Measurements from ENCODE around the gene DENND4A. TPM values are rescaled to one million over a fixed set of nuclear protein-coding genes. Genes with fewer than 3 reads are reported as not detected.

The DENND4A gene
- total RNA-seq, 4 donors from 2014 or later: 27.1 to 75.3 (median 52.8) TPM

DNA sequence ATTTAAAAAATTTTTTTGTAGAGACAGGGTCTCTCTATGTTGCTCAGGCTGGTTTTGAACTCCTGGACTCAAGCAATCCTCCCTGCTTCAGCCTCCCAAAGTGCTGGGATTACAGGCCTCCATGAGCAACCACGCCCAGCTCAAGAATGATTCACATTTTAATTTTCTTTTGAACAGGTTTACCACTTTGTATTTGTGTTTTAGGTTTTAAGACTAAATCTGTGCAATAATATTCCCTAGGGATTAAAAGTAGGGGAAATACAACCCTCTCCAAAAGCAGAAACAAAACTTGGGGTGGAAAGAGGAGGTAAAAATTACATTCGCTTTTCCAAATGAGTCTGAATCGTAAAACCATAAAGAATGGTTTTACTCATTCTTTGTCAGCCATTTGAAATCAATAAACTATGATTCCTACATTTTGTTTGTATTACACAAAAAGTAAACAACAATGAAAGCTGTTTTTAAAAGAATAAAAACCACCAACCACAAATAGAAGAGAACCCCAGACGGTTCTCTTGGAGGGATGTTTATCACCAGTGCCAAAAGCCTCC, 132.5 kb downstream of the DENND4A start:
- no peaks in the 10 kb centered on the region for H3K36me3 ChIP-seq
- no peak for DNase-seq
- H3K4me3 ChIP-seq: no peak overlapping the region
- no peak overlapping the region for H3K27ac ChIP-seq
- H3K9me3 ChIP-seq: no peaks in the 10 kb centered on the region
- intact Hi-C loops (cut with DNase I; ENCODE audit: low total_unique reads): no loop called here
- H3K4me1 ChIP-seq: no peaks in the 10 kb centered on the region
- no peaks in the 10 kb centered on the region for H3K27me3 ChIP-seq
- TF ChIP-seq POLR2A (IDR thresholded peaks at IDR 0.05): no peak
- no peak for TF ChIP-seq CTCF (IDR thresholded peaks at IDR 0.05)

DNA sequence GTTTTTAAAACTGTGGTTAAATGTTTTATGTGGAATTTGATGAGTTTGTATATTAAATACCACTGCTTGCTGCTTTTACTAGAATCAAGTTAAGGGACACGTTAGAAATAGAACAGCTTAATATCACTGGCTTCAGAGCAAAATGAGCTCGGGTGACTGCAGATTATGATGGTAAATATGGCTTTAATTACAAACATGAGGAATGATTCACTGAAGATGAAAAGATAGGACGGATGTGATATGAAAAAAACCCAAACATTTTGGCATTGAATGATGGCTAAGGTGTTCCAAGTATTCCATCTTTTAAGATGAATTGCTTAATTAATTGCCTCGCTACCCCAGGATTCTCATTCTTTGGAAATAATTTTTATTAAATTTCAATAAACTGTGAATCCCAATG, 136.6 kb downstream of the DENND4A start:
- Histone ChIP-seq H3K27me3 (no peaks in the 10 kb centered on the region), H3K4me3 (no peak overlapping the region), H3K4me1 (no peaks in the 10 kb centered on the region), H3K9me3 (no peaks in the 10 kb centered on the region), H3K27ac (no peak overlapping the region), H3K36me3 (no peaks in the 10 kb centered on the region)
- DNase-seq: no peak
- intact Hi-C loops (cut with DNase I; ENCODE audit: low total_unique reads): no loop called here
- TF ChIP-seq POLR2A (IDR thresholded peaks at IDR 0.05): no peak
- TF ChIP-seq CTCF (IDR thresholded peaks at IDR 0.05): no peak

GRCh38 chr15:65655026-65655425, 137.1 kb downstream of the DENND4A start:
- intact Hi-C loops (cut with DNase I; ENCODE audit: low total_unique reads): no loop called here
- no peaks in the 10 kb centered on the region for H3K4me1 ChIP-seq
- no peak for TF ChIP-seq POLR2A (IDR thresholded peaks at IDR 0.05)
- TF ChIP-seq CTCF (IDR thresholded peaks at IDR 0.05): no peak
- no peaks in the 10 kb centered on the region for H3K36me3 ChIP-seq
- DNase-seq: no peak
- no peaks in the 10 kb centered on the region for H3K27me3 ChIP-seq
- no peak overlapping the region for H3K4me3 ChIP-seq
- no peaks in the 10 kb centered on the region for H3K9me3 ChIP-seq
- H3K27ac ChIP-seq: no peak overlapping the region

GRCh38 chr15:65653801-65654521, 138.1 kb downstream of the DENND4A start:
- H3K36me3 ChIP-seq: no peaks in the 10 kb centered on the region
- intact Hi-C loops (cut with DNase I; ENCODE audit: low total_unique reads): no loop called here

More at GRCh38 chr15:65653801-65654521, 138.1 kb downstream of the DENND4A start:
- TF ChIP-seq CTCF (IDR thresholded peaks at IDR 0.05) (no peak), POLR2A (IDR thresholded peaks at IDR 0.05) (no peak)
- H3K27me3 ChIP-seq: no peaks in the 10 kb centered on the region
- no peak for DNase-seq
- H3K4me3 ChIP-seq: no peak overlapping the region
- H3K9me3 ChIP-seq: no peaks in the 10 kb centered on the region
- no peak overlapping the region for H3K27ac ChIP-seq
- H3K4me1 ChIP-seq: no peaks in the 10 kb centered on the region

Measured in uterus (tissue), 4 donors.